Right lobe of liver (tissue), 6 donors: Measurements from ENCODE around the gene UBE2J2. TPM values are rescaled to one million over a fixed set of nuclear protein-coding genes. Genes with fewer than 3 reads are reported as not detected.
A peak's percentile ranks its signal among the peaks of the same experiment; 100 is the strongest.

Experiments
- ATAC-seq, 4 donors: fragments of 200-7000 bp; cut with Tn5 transposase; one replicate each; pipeline ENCODE4 v1.9.1; 2020; ENCODE audit warnings: mild to moderate bottlenecking in 4 of 4, moderate library complexity in 4 of 4
- DNase-seq, 3 donors: peaks; one replicate each; pipeline ENCODE4 v3.0.0-alpha.2; 2020
- H3K27ac ChIP-seq, 3 donors: fragments of 200-600 bp; one replicate each; pipeline ENCODE4 v1.8.0; 2022
- H3K27me3 ChIP-seq, 2 donors: fragments of 200-600 bp; one replicate each; pipeline ENCODE4 v1.8.0; 2022
- H3K36me3 ChIP-seq, 4 donors: fragments of 200-600 bp; sonication (generic) in 1 of 4; one replicate each; pipeline versions ENCODE4 v1.5.1 to v1.8.0; 2017 to 2022; ENCODE audit warnings: control low read depth in 1 of 4
- H3K4me1 ChIP-seq, 4 donors: fragments of 200-600 bp; sonication (generic) in 1 of 4; one replicate each; pipeline versions ENCODE4 v1.5.1 to v1.8.0; 2017 to 2022; ENCODE audit warnings: control low read depth in 1 of 4
- H3K4me3 ChIP-seq, 3 donors: fragments of 200-600 bp; one replicate each; pipeline ENCODE4 v1.8.0; 2022
- H3K9me3 ChIP-seq, 4 donors: fragments of 200-600 bp; sonication (generic) in 1 of 4; one replicate each; pipeline versions ENCODE4 v1.5.1 to v1.8.0; 2017 to 2022; ENCODE audit warnings: control low read depth in 1 of 4
- POLR2A ChIP-seq: fragments of 450-650 bp; IDR thresholded peaks from one replicate; pipeline ENCODE4 v1.6.1; 2017; ENCODE audit warnings: antibody characterized with exemption, mild to moderate bottlenecking
- WGBS: methylation state at CpG from one replicate; pipeline ENCODE4 v1.1.6; 2018; ENCODE audit warnings: low coverage, low lambda C conversion rate; ENCODE audit not compliant: insufficient coverage; ENCODE audit errors: missing lambda C conversion rate; 5-methylcytosine and 5-hydroxymethylcytosine counted together
- intact Hi-C, 2 donors: fragments of 100-400 bp; cut with DNase I; formaldehyde crosslinking; loops; one replicate each; pipeline versions ENCODE4 v1.11.2 to v1.14.1; 2022
- total RNA-seq, 6 experiments: library from RNA; depleted of rRNA in 2 of 6; stranded (reverse); fragments of >200 nt in 2 of 6; fragmentation: NEBNext Ultra II Directional in 3 of 6; extraction: Animal tissue kit (Norgen Biotek cat#: 25700) in 3 of 6; gene quantifications; one replicate each; pipeline versions ENCODE4 v1.1.0 to v1.2.4, GENCODE V29; 2016 to 2023
- TF ChIP-seq, protein P1 (sequence below), 4 donors: fragments of 200-600 bp in 3 of 4; fragments of 450-650 bp in 1 of 4; IDR thresholded peaks; one replicate each; pipeline versions ENCODE4 v1.5.1 to v1.8.0; 2016 to 2022; ENCODE audit warnings: antibody characterized with exemption in 4 of 4, mild to moderate bottlenecking in 2 of 4
- donor health status: DM: no; HTN: yes; CAD: no.
- donor health status: DM: no; HTN: no; CAD: no.
- donor health status: DM: no; HTN: no; CAD: no.
- donor health status: DM: no; HTN: yes; CAD: no.
- donor health status: DM: no; HTN: yes; CAD: no.

The UBE2J2 gene
- total RNA-seq, 6 experiments from 2014 or later: 25.5 to 30.6 (median 26.9) TPM

GRCh38 chr1:1293263-1294249 is 19.9 kb upstream of the UBE2J2 start:
- no peak overlapping the region for H3K27ac ChIP-seq
- H3K4me1 ChIP-seq: no peaks in the 10 kb centered on the region
- H3K4me3 ChIP-seq: no peak overlapping the region
- H3K36me3 ChIP-seq: no peaks in the 10 kb centered on the region
- no peak for TF ChIP-seq POLR2A
- TF ChIP-seq, protein P1, sequence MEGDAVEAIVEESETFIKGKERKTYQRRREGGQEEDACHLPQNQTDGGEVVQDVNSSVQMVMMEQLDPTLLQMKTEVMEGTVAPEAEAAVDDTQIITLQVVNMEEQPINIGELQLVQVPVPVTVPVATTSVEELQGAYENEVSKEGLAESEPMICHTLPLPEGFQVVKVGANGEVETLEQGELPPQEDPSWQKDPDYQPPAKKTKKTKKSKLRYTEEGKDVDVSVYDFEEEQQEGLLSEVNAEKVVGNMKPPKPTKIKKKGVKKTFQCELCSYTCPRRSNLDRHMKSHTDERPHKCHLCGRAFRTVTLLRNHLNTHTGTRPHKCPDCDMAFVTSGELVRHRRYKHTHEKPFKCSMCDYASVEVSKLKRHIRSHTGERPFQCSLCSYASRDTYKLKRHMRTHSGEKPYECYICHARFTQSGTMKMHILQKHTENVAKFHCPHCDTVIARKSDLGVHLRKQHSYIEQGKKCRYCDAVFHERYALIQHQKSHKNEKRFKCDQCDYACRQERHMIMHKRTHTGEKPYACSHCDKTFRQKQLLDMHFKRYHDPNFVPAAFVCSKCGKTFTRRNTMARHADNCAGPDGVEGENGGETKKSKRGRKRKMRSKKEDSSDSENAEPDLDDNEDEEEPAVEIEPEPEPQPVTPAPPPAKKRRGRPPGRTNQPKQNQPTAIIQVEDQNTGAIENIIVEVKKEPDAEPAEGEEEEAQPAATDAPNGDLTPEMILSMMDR (IDR thresholded peaks at IDR 0.05): no peak
- ATAC-seq (no peak), DNase-seq (no peak)
- intact Hi-C loops: loop anchor here (5.0 to 10.0 kb wide), 2 partner anchors 49 to 171 kb away; partner anchors contain the start of gene C1QTNF12 (in 1 of the 2)
- no peaks in the 10 kb centered on the region for H3K27me3 ChIP-seq
- no peaks in the 10 kb centered on the region for H3K9me3 ChIP-seq
- WGBS: no CpG with 5 or more reads among the region's 94 CpGs

GRCh38 chr1:1292851-1293250 is 19.2 kb upstream of the UBE2J2 start:
- ATAC-seq (no peak), DNase-seq (no peak)
- Histone ChIP-seq H3K36me3 (no peaks in the 10 kb centered on the region), H3K27ac (no peak overlapping the region), H3K4me3 (no peak overlapping the region), H3K9me3 (no peaks in the 10 kb centered on the region), H3K27me3 (no peaks in the 10 kb centered on the region), H3K4me1 (no peaks in the 10 kb centered on the region)
- TF ChIP-seq, protein P1 (IDR thresholded peaks at IDR 0.05): no peak
- no peak for TF ChIP-seq POLR2A
- intact Hi-C loops: loop anchor here (5.0 to 10.0 kb wide), 2 partner anchors 48 to 171 kb away; partner anchors contain the start of gene C1QTNF12 (in 1 of the 2)
- 40% methylated on average over 1 of the region's 18 CpGs for WGBS

DNA sequence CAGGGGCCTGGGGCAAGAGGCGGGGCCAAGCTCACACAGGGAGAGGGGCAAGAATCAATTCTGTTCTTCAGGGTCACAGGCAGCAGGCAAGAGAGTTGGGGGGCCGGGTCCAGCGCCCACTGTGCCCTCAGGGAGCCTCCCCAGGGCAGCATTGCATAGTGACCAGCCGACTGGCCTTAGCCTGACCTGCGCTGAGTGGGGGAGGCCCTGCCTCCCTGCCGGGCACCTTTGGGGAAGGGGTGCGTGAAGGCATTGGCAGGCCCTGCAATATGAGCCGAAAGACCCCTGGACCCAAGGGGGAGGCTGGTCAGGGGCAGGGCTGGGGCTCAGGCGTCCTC is 18.8 kb upstream of the UBE2J2 start:
- no peak overlapping the region for H3K27ac ChIP-seq
- DNase-seq (no peak), ATAC-seq (no peak)
- no peaks in the 10 kb centered on the region for H3K4me1 ChIP-seq
- H3K27me3 ChIP-seq: no peaks in the 10 kb centered on the region
- no peak overlapping the region for H3K4me3 ChIP-seq
- WGBS: 100% methylated on average over 1 of the region's 9 CpGs
- TF ChIP-seq POLR2A: no peak
- TF ChIP-seq, protein P1 (IDR thresholded peaks at IDR 0.05): no peak
- intact Hi-C loops: loop anchor here (5.0 to 10.0 kb wide), 2 partner anchors 48 to 170 kb away; partner anchors contain the start of gene C1QTNF12 (in 1 of the 2)
- H3K9me3 ChIP-seq: no peaks in the 10 kb centered on the region
- no peaks in the 10 kb centered on the region for H3K36me3 ChIP-seq

DNA sequence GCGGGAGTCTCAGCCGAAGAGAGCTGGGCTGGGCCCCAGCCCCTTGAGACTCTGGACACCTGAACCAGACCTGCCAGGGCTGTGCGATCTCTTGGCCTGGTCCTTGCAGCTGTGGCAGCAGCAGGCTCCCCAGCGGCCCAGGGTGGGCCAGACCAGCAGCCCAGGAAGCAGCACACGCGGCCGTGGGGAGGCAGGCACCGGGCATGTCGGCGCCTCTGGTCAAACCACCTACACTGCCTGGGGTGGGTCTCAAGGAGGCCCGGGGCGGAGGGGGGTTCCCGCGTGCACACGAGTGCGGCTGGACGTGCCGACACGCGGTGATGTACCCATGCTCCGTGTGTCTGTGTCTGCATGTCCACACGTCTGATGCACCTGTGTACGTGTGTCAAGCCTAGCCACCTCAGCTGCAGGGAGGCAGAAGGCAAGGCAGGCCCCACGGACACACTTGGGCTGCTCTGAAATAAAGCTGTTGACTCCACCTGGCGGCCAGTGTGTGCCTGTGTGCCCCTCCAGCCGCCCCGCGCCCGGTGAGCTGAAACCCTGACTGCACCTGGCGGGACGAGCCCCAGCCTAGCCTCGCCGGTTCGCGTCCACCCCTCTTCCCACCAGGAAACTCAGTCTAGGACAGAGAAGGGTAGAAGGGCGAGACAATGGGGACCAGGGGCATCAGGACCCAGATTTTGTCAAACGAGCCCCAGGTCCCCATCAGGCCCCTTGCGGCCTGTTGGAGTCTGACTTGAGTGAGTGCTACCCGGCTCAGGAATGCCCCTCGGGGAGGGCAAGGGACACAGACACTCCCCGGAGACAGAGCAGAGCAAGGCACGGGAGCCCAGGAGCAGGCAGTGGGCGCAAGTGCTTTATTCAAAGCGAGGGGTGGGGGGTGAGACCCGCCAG is 18.1 kb upstream of the UBE2J2 start:
- no peak overlapping the region for H3K27ac ChIP-seq
- TF ChIP-seq POLR2A: no peak
- TF ChIP-seq, protein P1 (IDR thresholded peaks at IDR 0.05): peak; percentile 51 to 65 (median 58)
- H3K27me3 ChIP-seq: no peaks in the 10 kb centered on the region
- no peaks in the 10 kb centered on the region for H3K36me3 ChIP-seq
- WGBS: 66% methylated on average over 3 of the region's 45 CpGs
- H3K4me1 ChIP-seq: no peaks in the 10 kb centered on the region
- H3K4me3 ChIP-seq: no peak overlapping the region
- intact Hi-C loops: loop anchor here (5.0 to 10.0 kb wide), 2 partner anchors 47 to 169 kb away; partner anchors contain the start of gene C1QTNF12 (in 1 of the 2)
- DNase-seq (peak; percentile 75 to 79 (median 77)), ATAC-seq (peak; percentile 58 to 80 (median 78))
- H3K9me3 ChIP-seq: no peaks in the 10 kb centered on the region
